GM12878 (cell line): ENCODE results near the gene ASB15. TPM values are rescaled to one million over a fixed set of nuclear protein-coding genes. Genes with fewer than 3 reads are reported as not detected.

Experiments used
- ATAC-seq: fragments of 200-7000 bp; cut with Tn5 transposase; 3 replicates; pipeline ENCODE4 v1.9.1; 2020; ENCODE audit warnings: mild to moderate bottlenecking, moderate library complexity
- BruUV-seq: library from RNA; stranded (reverse); fragments of 400-500 nt; replicated peaks from 2 replicates; lab custom pipeline; 2021; lab: Mats Ljungman, UMichigan
- CTCF ChIA-PET: fragments of 300-600 bp; sonication (Branson Sonifier 250); formaldehyde crosslinking; extraction: SDS; loops from one replicate; lab custom pipeline; 2021; ENCODE audit warnings: inconsistent platforms; lab: Yijun Ruan, JAX
- POLR2A ChIA-PET: fragments of 350-600 bp; formaldehyde crosslinking; extraction: SDS; loops from one replicate; lab custom pipeline; 2021; ENCODE audit warnings: inconsistent platforms; lab: Charles Lee
- RAD21 ChIA-PET: fragments of 300-600 bp; sonication (Branson Sonifier 250); formaldehyde crosslinking; loops from one replicate; lab custom pipeline; 2023; ENCODE audit warnings: antibody characterized with exemption; ENCODE audit not compliant: unreplicated experiment; lab: Charles Lee
- SMC1A ChIA-PET: fragments of 300-600 bp; sonication (Branson Sonifier 250); formaldehyde crosslinking; loops from one replicate; lab custom pipeline; 2023; ENCODE audit not compliant: unreplicated experiment, uncharacterized antibody; lab: Charles Lee
- DNase-seq: peaks from one replicate; pipeline ENCODE4 v3.0.0-alpha.2; 2011; ENCODE audit warnings: low read depth, low spot score
- FAIRE-seq: peaks from 3 replicates; lab custom pipeline; 2011; peaks lifted over from hg19 to GRCh38; lab: Jason Lieb, UNC
- H2AFZ ChIP-seq: 2 replicates; pipeline ENCODE4 v1.6.0; 2011; ENCODE audit warnings: low read depth, low read length, control low read depth; ENCODE audit not compliant: control insufficient read depth
- H3K27ac ChIP-seq: 2 replicates; pipeline ENCODE4 v1.5.1; 2011; ENCODE audit warnings: control low read depth; ENCODE audit not compliant: control insufficient read depth, insufficient read depth
- H3K27me3 ChIP-seq, 2 experiments: replicated peaks in 1 of 2; 2 replicates each; pipeline versions ENCODE4 v1.6.0 to v1.6.1; 2011; ENCODE audit warnings: low read length in 1 of 2; ENCODE audit not compliant: control insufficient read depth in 2 of 2, insufficient read depth in 2 of 2
- H3K36me3 ChIP-seq, 2 experiments: 2 replicates each; pipeline ENCODE4 v1.5.1; 2011; ENCODE audit warnings: low read length in 1 of 2; ENCODE audit not compliant: control insufficient read depth in 2 of 2, insufficient read depth in 2 of 2
- H3K4me1 ChIP-seq: 2 replicates; pipeline ENCODE4 v1.6.1; 2011; ENCODE audit warnings: mild to moderate bottlenecking, low read length, moderate library complexity, mixed read lengths; ENCODE audit not compliant: control insufficient read depth, insufficient read depth
- H3K4me2 ChIP-seq: 2 replicates; pipeline ENCODE4 v1.6.0; 2011; ENCODE audit warnings: control low read depth; ENCODE audit not compliant: control insufficient read depth, insufficient read depth
- H3K4me3 ChIP-seq: fragments of 200-600 bp; sonication (generic); 2 replicates; pipeline ENCODE4 v1.5.1; 2016
- H3K79me2 ChIP-seq: 2 replicates; pipeline ENCODE4 v1.6.0; 2011; ENCODE audit warnings: low read length; ENCODE audit not compliant: control insufficient read depth, insufficient read depth
- H3K9ac ChIP-seq: 2 replicates; pipeline ENCODE4 v1.8.0; 2011; ENCODE audit warnings: low read length, control low read depth, mixed read lengths; ENCODE audit not compliant: control insufficient read depth, insufficient read depth
- H3K9me3 ChIP-seq: replicated peaks from 3 replicates; pipeline ENCODE4 v1.5.1; 2011; ENCODE audit warnings: mild to moderate bottlenecking, low read length; ENCODE audit not compliant: control insufficient read depth, insufficient read depth
- H4K20me1 ChIP-seq: 2 replicates; pipeline ENCODE4 v1.6.0; 2011; ENCODE audit not compliant: control insufficient read depth, insufficient read depth
- CBX3 ChIP-seq: fragments of 200-600 bp; sonication (generic); IDR thresholded peaks from 2 replicates; pipeline ENCODE4 v1.6.1; 2016; ENCODE audit warnings: low read depth, borderline replicate concordance
- CHD1 ChIP-seq: IDR thresholded peaks from 2 replicates; pipeline ENCODE4 v1.6.1; 2012; ENCODE audit warnings: low read depth, low read length, improper control_type of control experiment
- DPF2 ChIP-seq: fragments of 450-650 bp; IDR thresholded peaks from 2 replicates; pipeline ENCODE4 v1.6.1; 2017; ENCODE audit warnings: mild to moderate bottlenecking
- FOXM1 ChIP-seq: IDR thresholded peaks from 2 replicates; pipeline ENCODE4 v1.6.1; 2012; ENCODE audit warnings: low read depth, mild to moderate bottlenecking, inconsistent platforms, low read length, moderate library complexity
- HCFC1 ChIP-seq: fragments of 150-350 bp; IDR thresholded peaks from 2 replicates; pipeline ENCODE4 v1.6.1; 2014; ENCODE audit warnings: low read length
- IKZF1 ChIP-seq: fragments of 450-650 bp; conservative IDR thresholded peaks from 2 replicates; pipeline ENCODE4 v1.6.1; 2017; ENCODE audit warnings: antibody characterized with exemption, mild to moderate bottlenecking
- MEF2A ChIP-seq: IDR thresholded peaks from 2 replicates; pipeline ENCODE4 v1.6.1; 2011; ENCODE audit warnings: low read depth, mild to moderate bottlenecking, low read length, moderate library complexity; ENCODE audit not compliant: insufficient read depth
- MYC ChIP-seq: IDR thresholded peaks from 2 replicates; pipeline ENCODE4 v1.6.1; 2011; ENCODE audit warnings: mild to moderate bottlenecking, low read length, moderate library complexity, inconsistent platforms; ENCODE audit not compliant: insufficient read depth, insufficient replicate concordance, insufficient read length, severe bottlenecking
- NBN ChIP-seq: fragments of 450-650 bp; IDR thresholded peaks from 2 replicates; pipeline ENCODE4 v1.6.1; 2016
- POLR2AphosphoS2 ChIP-seq: IDR thresholded peaks from 2 replicates; pipeline ENCODE4 v1.6.1; 2011; ENCODE audit warnings: low read depth, mild to moderate bottlenecking, low read length, improper control_type of control experiment, moderate library complexity
- POU2F2 ChIP-seq: IDR thresholded peaks from 3 replicates; pipeline ENCODE4 v1.6.1; 2011; ENCODE audit warnings: low read depth, mild to moderate bottlenecking, low read length, borderline replicate concordance
- RELA ChIP-seq: fragments of 450-650 bp; IDR thresholded peaks from 2 replicates; pipeline ENCODE4 v1.8.0; 2014; ENCODE audit warnings: borderline replicate concordance; ENCODE audit not compliant: partially characterized antibody
- SPI1 ChIP-seq: IDR thresholded peaks from 2 replicates; pipeline ENCODE4 v1.6.1; 2011; ENCODE audit warnings: low read depth, mild to moderate bottlenecking, low read length, moderate library complexity, borderline replicate concordance; ENCODE audit not compliant: insufficient read depth
- TAF1 ChIP-seq: IDR thresholded peaks from 2 replicates; pipeline ENCODE4 v1.6.1; 2011; ENCODE audit warnings: mild to moderate bottlenecking, low read depth, low read length, borderline replicate concordance
- WRNIP1 ChIP-seq: IDR thresholded peaks from 2 replicates; pipeline ENCODE4 v1.6.1; 2011; ENCODE audit warnings: low read depth, low read length, improper control_type of control experiment, borderline replicate concordance
- WGBS: methylation state at CpG from one replicate; pipeline ENCODE4 v1.1.6; 2016; ENCODE audit warnings: low lambda C conversion rate; ENCODE audit not compliant: insufficient replicate concordance, insufficient coverage; ENCODE audit errors: missing lambda C conversion rate; 5-methylcytosine and 5-hydroxymethylcytosine counted together
- in situ Hi-C: fragments of 300-500 bp; cut with MboI; formaldehyde crosslinking; loops from 9 replicates; pipeline ENCODE4 v1.14.3; 2018; ENCODE audit warnings: mixed read lengths
- intact Hi-C: fragments of 100-400 bp; cut with micrococcal nuclease; formaldehyde crosslinking; loops from one replicate; pipeline ENCODE4 v1.14.2; 2022; ENCODE audit not compliant: unreplicated experiment
- polyA plus RNA-seq, 11 experiments: library from polyadenylated mRNA; depleted of rRNA in 4 of 11; unstranded in 6 of 11; stranded (reverse) in 5 of 11; fragments of >200 nt; fragmentation: Nextera tagmentation in 4 of 11; fragmentation: Illumina TruSeq in 1 of 11; extraction: Ambion mirVana in 4 of 11; extraction: Trizol in 1 of 11; gene quantifications; 1 replicate in 1 of 11; 2 replicates in 10 of 11; pipeline versions ENCODE4 v1.2.1 to v1.2.3, GENCODE V29; 2011 to 2016; ENCODE audit warnings: inconsistent platforms in 2 of 11, missing spikeins in 2 of 11, low read depth in 1 of 11
- total RNA-seq, 4 experiments: library from RNA; depleted of rRNA in 3 of 4; stranded (reverse); fragments of >200 nt in 3 of 4; fragmentation: Illumina TruSeq in 1 of 4; extraction: Trizol in 1 of 4; gene quantifications; 2 replicates each; pipeline versions ENCODE4 v1.2.1 to v1.2.3, GENCODE V29; 2013 to 2021
- TF ChIP-seq, protein P1 (sequence below): fragments of 450-650 bp; IDR thresholded peaks from 2 replicates; pipeline ENCODE4 v1.6.1; 2017; ENCODE audit warnings: mild to moderate bottlenecking, moderate library complexity
- TF ChIP-seq, protein P2 (sequence below): IDR thresholded peaks from 2 replicates; pipeline ENCODE4 v1.6.1; 2011; ENCODE audit warnings: low read depth, mild to moderate bottlenecking, low read length, moderate library complexity, borderline replicate concordance; ENCODE audit errors: extremely low read depth
- TF ChIP-seq, protein P3 (sequence below): fragments of 450-650 bp; IDR thresholded peaks from 2 replicates; pipeline ENCODE4 v1.6.1; 2018; ENCODE audit warnings: mild to moderate bottlenecking, low read depth, moderate library complexity; ENCODE audit not compliant: partially characterized antibody

ASB15 gene
- total and polyA plus RNA-seq, 10 of the 15 experiments (the other 5 are each of a cell fraction or from before 2014, with no cell fraction given), result not detected

DNA sequence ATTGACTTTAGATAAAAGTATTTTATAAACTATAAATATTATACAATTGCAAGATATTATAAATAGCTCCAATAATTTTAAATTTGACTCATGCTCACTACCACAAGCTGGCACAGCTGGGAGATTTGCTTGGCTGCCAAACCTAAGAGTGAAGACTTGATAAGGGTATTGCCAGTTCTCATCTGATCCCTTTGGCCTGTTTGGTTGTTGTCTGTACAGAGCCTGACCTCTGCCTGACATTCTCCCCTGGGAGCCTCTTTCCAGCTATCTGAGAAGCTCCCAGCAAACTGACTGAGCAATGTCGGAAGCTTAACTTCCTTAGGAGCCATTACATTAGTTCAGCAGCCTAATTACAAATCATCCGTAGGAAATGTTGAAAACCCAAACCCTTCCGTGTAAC lies 43.9 kb downstream of the ASB15 start:
- no peak overlapping the region for H3K9ac ChIP-seq
- RAD21 ChIA-PET, result interaction anchor here (1.0 kb wide), 1 partner anchor 21 kb away, joined by 4 read pairs; no protein-coding TSS in a partner anchor
- DNase-seq, result no peak
- CTCF ChIA-PET, result interaction anchor here (0.6 to 3.0 kb wide), 4 partner anchors 9 to 220 kb away, joined by 3 to 7 read pairs (median 4); no protein-coding TSS in a partner anchor
- H2AFZ ChIP-seq, result no peak overlapping the region
- no peak overlapping the region for H3K4me2 ChIP-seq
- WGBS, result 44% methylated on average over 3 of the region's 3 CpGs
- H4K20me1 ChIP-seq, result no peaks in the 10 kb centered on the region
- no TSS peak for BruUV-seq
- H3K79me2 ChIP-seq, result no peaks in the 10 kb centered on the region
- intact Hi-C loops (no loop called here), in situ Hi-C loops (no loop called here)
- H3K36me3 ChIP-seq, result no peaks in the 10 kb centered on the region
- SMC1A ChIA-PET, result interaction anchor here (0.7 to 1.1 kb wide), 2 partner anchors 11 to 21 kb away, joined by 3 read pairs; no protein-coding TSS in a partner anchor
- H3K27me3 ChIP-seq, result peaks cover 0 to 2% of the 10 kb centered on the region in 2 experiments; a peak in 3 of 4 replicates
- no peaks in the 10 kb centered on the region for H3K4me1 ChIP-seq
- FAIRE-seq, result no peak
- no peak overlapping the region for H3K27ac ChIP-seq
- POLR2A ChIA-PET, result no interaction called here
- no peak for ATAC-seq
- H3K4me3 ChIP-seq, result no peak overlapping the region
- TF ChIP-seq, protein P1, sequence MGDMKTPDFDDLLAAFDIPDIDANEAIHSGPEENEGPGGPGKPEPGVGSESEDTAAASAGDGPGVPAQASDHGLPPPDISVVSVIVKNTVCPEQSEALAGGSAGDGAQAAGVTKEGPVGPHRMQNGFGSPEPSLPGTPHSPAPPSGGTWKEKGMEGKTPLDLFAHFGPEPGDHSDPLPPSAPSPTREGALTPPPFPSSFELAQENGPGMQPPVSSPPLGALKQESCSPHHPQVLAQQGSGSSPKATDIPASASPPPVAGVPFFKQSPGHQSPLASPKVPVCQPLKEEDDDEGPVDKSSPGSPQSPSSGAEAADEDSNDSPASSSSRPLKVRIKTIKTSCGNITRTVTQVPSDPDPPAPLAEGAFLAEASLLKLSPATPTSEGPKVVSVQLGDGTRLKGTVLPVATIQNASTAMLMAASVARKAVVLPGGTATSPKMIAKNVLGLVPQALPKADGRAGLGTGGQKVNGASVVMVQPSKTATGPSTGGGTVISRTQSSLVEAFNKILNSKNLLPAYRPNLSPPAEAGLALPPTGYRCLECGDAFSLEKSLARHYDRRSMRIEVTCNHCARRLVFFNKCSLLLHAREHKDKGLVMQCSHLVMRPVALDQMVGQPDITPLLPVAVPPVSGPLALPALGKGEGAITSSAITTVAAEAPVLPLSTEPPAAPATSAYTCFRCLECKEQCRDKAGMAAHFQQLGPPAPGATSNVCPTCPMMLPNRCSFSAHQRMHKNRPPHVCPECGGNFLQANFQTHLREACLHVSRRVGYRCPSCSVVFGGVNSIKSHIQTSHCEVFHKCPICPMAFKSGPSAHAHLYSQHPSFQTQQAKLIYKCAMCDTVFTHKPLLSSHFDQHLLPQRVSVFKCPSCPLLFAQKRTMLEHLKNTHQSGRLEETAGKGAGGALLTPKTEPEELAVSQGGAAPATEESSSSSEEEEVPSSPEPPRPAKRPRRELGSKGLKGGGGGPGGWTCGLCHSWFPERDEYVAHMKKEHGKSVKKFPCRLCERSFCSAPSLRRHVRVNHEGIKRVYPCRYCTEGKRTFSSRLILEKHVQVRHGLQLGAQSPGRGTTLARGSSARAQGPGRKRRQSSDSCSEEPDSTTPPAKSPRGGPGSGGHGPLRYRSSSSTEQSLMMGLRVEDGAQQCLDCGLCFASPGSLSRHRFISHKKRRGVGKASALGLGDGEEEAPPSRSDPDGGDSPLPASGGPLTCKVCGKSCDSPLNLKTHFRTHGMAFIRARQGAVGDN, result no peak
- TF ChIP-seq TAF1 (no peak), POLR2AphosphoS2 (no peak), NBN (no peak), FOXM1 (no peak), IKZF1 (no peak), CHD1 (no peak), MYC (no peak), DPF2 (no peak), SPI1 (no peak), CBX3 (no peak), MEF2A (no peak), POU2F2 (no peak), RELA (no peak), HCFC1 (no peak), WRNIP1 (no peak)
- TF ChIP-seq, protein P2, sequence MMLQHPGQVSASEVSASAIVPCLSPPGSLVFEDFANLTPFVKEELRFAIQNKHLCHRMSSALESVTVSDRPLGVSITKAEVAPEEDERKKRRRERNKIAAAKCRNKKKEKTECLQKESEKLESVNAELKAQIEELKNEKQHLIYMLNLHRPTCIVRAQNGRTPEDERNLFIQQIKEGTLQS, result no peak
- TF ChIP-seq, protein P3, sequence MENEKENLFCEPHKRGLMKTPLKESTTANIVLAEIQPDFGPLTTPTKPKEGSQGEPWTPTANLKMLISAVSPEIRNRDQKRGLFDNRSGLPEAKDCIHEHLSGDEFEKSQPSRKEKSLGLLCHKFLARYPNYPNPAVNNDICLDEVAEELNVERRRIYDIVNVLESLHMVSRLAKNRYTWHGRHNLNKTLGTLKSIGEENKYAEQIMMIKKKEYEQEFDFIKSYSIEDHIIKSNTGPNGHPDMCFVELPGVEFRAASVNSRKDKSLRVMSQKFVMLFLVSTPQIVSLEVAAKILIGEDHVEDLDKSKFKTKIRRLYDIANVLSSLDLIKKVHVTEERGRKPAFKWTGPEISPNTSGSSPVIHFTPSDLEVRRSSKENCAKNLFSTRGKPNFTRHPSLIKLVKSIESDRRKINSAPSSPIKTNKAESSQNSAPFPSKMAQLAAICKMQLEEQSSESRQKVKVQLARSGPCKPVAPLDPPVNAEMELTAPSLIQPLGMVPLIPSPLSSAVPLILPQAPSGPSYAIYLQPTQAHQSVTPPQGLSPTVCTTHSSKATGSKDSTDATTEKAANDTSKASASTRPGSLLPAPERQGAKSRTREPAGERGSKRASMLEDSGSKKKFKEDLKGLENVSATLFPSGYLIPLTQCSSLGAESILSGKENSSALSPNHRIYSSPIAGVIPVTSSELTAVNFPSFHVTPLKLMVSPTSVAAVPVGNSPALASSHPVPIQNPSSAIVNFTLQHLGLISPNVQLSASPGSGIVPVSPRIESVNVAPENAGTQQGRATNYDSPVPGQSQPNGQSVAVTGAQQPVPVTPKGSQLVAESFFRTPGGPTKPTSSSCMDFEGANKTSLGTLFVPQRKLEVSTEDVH, result no peak
- H3K9me3 ChIP-seq, result no peaks in the 10 kb centered on the region
